D721Med (cell line): Measurements from ENCODE around the gene TUBAL3.

Experiments used
- DNase-seq: peaks from one replicate; pipeline ENCODE4 v3.0.0; 2011; ENCODE audit warnings: low spot score; ENCODE audit not compliant: insufficient read length
- FAIRE-seq: peaks from 2 replicates; lab custom pipeline; 2011; peaks lifted over from hg19 to GRCh38; lab: Jason Lieb, UNC
- CTCF ChIP-seq: IDR thresholded peaks from 2 replicates; pipeline ENCODE4 v1.5.1; 2012; ENCODE audit warnings: mild to moderate bottlenecking, control low read depth; ENCODE audit not compliant: insufficient read depth; ENCODE audit errors: missing control alignments

TUBAL3 gene

GRCh38 chr10:5442065-5442989 lies 37.7 kb upstream of the TUBAL3 start:
- no peak for DNase-seq
- FAIRE-seq = no peak
- peak; percentile 81 for TF ChIP-seq CTCF

GRCh38 chr10:5441106-5441505 lies 36.5 kb upstream of the TUBAL3 start:
- no peak for FAIRE-seq
- no peak for DNase-seq
- no peak for TF ChIP-seq CTCF

- FAIRE-seq (no peak), DNase-seq (no peak)
- TF ChIP-seq CTCF = no peak
Measured at GRCh38 chr10:5440206-5440605, 35.6 kb upstream of the TUBAL3 start.

- DNase-seq (no peak), FAIRE-seq (no peak)
- TF ChIP-seq CTCF = no peak
Measured at GRCh38 chr10:5435328-5435727, 30.7 kb upstream of the TUBAL3 start.

- FAIRE-seq (peak; percentile 92), DNase-seq (no peak)
- peak; percentile 65 for TF ChIP-seq CTCF
Measured at GRCh38 chr10:5434017-5434753, 29.6 kb upstream of the TUBAL3 start.

GRCh38 chr10:5433182-5433581 lies 28.6 kb upstream of the TUBAL3 start:
- TF ChIP-seq CTCF = no peak
- FAIRE-seq (no peak), DNase-seq (no peak)

- TF ChIP-seq CTCF = no peak
- DNase-seq = no peak
- FAIRE-seq = no peak
Measured at GRCh38 chr10:5428133-5428532, 23.5 kb upstream of the TUBAL3 start.
